NAMALWA (cell line): ENCODE data around the gene IL21R.
"Not testable (repeated sequence)": the region's sequence is repeated elsewhere in the genome, so short reads cannot be mapped to it uniquely, and the experiment has no call there.

Source experiments
- DNase-seq: peaks from one replicate; pipeline ENCODE4 v3.0.0-alpha.2; 2015; ENCODE audit warnings: low spot score

Gene IL21R

DNA sequence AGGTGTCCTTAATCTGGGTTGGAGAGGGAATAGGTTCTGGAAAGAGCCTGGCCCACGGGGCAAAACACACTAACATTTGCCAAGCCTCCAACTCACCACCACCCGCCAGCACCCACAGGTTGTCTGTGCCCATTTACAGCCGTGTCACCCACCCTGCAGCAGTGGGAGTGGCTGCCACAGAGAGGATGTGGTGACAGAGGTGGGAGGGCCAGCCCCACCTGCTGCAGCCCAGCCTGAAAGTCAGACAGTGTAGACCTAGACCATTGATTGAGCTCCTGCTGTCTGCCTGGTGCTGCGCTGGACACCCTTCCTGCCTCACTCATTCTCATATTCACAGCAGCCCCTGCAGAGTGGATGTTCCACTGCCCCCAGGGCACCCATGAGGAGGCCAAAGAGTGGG is 44.7 kb downstream of the IL21R start:
- peak; percentile 29 for DNase-seq

GRCh38 chr16:27447301-27447700 is 45.3 kb downstream of the IL21R start:
- DNase-seq: no peak

- no peak for DNase-seq
These were observed 46.8 kb downstream of the IL21R start for GRCh38 chr16:27448532-27449433.

DNA sequence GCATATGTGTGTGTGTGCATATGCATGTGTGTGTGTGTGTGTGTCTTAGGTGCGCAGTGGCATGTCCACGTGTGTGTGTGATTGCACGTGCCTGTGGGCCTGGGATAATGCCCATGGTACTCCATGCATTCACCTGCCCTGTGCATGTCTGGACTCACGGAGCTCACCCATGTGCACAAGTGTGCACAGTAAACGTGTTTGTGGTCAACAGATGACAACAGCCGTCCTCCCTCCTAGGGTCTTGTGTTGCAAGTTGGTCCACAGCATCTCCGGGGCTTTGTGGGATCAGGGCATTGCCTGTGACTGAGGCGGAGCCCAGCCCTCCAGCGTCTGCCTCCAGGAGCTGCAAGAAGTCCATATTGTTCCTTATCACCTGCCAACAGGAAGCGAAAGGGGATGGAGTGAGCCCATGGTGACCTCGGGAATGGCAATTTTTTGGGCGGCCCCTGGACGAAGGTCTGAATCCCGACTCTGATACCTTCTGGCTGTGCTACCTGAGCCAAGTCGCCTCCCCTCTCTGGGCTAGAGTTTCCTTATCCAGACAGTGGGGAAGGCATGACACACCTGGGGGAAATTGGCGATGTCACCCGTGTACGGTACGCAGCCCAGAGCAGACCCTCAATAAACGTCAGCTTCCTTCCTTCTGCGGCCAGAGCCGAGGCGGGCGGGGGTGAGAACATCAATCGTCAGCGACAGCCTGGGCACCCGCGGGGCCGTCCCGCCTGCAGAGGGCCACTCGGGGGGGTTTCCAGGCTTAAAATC is 47.6 kb downstream of the IL21R start:
- DNase-seq: peak; percentile 23

DNA sequence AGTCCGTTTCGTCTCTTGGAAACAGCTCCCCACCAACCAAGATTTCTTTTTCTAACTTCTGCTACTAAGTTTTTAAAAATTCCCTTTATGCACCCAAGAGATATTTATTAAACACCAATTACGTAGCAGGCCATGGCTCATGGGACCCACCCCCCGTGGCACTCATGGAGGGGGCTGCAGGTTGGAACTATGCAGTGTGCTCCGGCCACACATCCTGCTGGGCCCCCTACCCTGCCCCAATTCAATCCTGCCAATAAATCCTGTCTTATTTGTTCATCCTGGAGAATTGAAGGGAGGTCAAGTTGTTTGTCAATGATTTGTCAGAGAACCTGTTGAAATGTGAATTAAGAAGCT is 48.2 kb downstream of the IL21R start:
- no peak for DNase-seq

DNA sequence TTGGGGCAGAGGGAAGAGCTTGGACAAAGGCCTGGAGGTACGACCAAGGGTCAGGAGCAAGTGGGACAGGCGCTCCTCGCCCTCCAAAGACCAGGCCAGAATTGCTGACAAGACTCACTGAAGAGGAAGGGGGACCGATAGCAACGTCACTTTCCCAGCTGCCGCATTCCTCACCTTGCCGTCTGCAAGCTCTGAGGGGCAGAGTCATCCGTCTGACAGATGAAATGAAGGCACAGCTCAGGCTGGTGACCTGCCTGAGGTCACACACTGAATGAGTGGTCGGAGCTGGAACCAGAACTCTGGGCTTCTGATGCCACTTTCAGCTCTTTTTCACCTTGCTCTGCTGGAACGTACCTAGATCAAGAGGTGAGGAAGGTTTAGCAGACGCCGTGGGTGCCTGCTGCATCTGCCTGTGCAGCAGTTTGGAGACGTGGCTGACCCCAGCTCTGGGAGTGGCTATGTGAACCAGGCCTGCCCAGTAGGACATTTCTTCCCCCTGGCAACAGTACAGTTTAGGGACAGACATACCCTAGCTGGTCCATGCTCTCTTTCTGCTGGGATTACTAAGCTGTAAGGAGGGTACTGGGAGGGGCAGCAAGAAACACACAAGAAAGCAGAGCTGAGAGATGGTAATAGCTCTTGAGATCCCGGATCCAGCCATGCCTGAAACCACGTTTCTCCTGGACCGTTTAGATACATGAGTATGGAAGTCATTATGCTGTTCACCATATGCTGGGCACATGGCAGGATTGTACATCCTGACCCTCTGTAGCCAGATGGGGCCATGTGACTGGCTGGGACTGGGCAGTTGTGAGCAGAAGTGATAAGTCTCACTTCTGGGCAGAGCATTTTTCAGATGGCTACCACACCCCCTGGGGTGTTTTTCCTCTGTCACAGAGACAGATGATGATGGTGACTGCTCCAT is 50.9 kb downstream of the IL21R start:
- peak; percentile 28 for DNase-seq

- DNase-seq: no peak
These were observed 51.5 kb downstream of the IL21R start for GRCh38 chr16:27453494-27453825.

GRCh38 chr16:27455700-27456099 is 53.7 kb downstream of the IL21R start:
- no peak for DNase-seq

DNA sequence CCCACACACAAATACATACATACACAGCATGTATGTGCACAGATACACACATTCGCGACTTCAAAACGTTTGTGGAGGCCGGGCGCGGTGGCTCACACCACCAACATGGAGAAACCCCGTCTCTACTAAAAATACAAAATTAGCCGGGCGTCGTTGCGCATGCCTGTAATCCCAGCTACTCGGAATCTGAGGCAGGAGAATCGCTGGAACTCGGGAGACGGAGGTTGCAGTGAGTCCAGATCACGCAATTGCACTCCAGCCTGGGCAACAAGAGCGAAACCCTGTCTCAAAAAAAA is 55.6 kb downstream of the IL21R start:
- not testable (repeated sequence) for DNase-seq

DNA sequence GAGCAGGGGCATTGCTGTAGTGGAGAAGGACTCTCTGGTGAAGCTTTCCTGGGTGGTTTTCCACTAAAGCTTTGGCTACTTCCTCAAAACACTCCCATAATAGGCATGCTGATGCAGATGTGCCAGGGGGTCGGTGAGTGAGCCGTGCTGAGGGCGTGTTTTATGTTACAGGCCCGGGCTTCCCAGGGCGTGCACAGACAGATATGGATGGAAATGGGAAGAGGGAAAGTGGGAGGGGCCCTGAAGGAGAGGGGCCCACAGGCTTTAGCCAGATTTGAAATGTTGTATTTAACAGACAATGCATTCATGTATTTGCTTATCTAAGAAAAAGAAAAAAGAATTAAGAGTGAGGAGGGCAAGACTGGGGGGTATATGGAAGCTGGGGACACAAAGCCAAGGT is 56.3 kb downstream of the IL21R start:
- DNase-seq: no peak

- DNase-seq: no peak
These were observed 57.2 kb downstream of the IL21R start for GRCh38 chr16:27458987-27459688.

DNA sequence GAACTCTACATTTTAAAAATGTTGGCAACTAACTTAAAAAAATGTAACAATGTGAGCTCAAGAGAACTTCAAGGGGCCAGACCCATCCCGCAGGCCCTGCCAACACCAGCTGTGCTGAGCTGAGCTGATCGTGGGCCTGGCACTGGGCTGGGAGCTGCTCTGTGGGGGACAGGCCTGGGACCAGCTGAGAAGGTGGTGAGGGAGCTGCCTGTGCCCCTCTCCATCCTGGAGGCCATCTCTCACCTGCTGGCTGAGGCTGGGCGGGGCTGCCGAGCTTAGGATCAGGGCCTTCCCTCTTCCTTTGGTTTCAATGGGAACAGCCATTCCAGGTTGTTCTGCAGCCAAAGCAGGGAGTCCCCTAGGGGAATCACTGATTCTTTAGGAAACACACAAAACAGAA is 58.2 kb downstream of the IL21R start:
- DNase-seq: no peak

DNA sequence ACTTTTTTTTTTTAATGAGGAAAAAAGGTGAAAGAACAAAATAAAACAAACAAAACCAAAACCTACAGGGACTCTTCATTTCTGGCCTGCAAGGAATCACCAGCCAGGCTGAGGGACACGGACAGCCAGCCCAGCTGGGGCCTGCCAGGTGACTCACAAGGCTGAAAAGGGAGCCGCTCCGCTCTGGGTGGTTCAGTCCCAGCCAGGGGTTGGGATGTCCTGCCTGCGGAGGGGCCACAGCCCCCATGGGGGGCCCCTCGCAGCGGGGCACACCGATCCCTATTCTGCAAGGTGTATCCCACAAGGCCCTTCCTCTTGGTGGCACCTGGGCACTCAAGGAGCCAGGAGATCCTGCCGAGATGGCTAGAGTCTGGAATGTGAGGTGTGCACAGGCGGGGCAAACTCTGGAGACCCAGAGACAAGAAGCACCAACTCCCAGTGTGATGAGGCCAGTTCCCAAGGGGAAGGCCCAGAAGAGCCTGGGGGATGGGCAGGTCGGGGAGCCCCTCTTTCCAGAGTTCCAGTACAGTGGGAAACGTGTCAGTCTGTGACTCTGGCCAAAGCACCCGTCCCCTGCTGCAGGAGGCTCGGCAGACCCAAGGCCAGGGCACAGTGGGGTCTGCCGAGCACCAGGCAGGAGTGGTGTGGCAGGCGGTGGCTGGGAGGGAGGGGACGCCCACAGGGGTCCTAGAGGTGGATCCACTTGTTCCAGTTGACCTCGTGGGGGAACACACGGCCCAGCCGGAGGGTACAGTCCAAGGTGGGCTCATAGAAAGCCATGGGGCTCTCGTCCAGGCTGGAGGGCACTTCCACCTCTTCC is 58.9 kb downstream of the IL21R start:
- no peak for DNase-seq

- DNase-seq: no peak
These were observed 59.7 kb downstream of the IL21R start for GRCh38 chr16:27461483-27462171.

DNA sequence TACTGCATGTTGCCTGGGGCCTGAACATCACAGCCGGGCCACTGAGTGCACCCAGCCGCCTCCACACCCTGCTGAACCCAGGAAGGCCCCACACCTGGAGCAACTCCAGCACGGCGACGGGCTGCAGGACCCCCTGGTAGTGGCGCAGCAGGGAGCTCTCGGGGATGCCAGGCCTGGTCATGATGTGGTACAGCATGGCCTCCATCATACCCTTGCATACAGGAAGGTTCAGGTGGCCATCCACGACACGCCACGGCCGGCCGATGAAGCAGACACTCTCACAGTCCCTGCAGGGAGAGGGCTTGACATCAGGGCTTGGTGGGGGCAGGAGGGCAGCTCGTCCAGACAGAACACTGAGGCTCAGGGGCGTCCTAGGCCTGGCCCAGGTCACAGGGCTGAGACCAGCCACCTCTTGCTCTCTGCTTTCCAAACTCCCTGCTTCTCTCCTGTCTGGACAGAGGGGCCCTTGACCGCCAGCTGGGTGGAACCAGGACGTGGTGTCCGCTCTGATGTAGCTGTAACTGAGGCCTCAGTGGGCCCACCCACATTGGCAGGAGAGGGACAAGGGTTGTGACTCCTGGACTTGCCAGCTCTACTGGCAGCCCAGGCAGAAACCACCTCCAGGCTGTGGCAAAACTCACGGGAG is 60.3 kb downstream of the IL21R start:
- DNase-seq: no peak

DNA sequence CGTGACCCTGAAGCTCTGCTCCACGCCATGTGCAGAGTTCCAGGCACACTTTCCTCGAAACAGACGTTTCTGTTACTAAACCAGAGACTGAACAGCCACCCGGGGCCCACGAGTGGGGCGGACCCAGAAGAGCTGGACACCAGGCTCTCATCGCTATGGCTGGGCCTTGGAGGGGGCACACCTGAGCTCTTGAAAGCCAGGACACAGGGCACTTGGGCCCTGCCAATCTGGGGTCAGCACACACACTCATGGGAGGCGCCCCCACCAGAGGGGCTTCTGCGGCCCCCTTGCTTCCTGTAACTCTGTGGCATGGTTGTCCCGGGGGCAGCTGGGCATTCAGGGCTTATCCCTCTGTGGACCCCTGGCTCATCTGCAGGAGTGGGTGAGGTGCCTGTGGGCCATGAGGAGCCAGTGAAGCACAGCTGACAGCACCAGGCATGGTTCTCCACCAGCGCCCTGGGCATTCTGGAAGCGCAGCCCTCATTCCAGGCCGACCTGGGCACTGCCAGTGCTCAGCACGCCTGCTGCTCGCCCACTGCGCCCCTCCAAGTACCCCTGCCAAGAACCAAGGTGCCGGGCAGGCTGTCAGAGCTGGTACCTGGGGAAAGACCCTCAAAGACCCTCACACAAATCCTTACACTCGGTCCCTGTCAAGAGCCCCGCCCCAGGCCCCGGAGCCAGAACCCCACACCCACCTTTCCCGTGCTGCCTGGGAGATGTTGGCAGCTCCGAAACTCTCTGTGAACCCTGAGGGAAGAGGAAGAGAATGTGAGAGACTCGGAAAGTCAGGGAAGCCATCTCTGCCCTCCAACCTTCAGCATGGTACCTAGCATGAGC is 61.1 kb downstream of the IL21R start:
- no peak for DNase-seq

GRCh38 chr16:27463741-27464591 is 62.0 kb downstream of the IL21R start:
- no peak for DNase-seq
